Smooth muscle cell of the brain vasculature (primary cell): ENCODE measurements around the gene NDUFAF5.

Source experiments
- DNase-seq: peaks from one replicate; pipeline ENCODE4 v3.0.0-alpha.2; 2012; ENCODE audit warnings: low read depth, low spot score

The NDUFAF5 gene

DNA sequence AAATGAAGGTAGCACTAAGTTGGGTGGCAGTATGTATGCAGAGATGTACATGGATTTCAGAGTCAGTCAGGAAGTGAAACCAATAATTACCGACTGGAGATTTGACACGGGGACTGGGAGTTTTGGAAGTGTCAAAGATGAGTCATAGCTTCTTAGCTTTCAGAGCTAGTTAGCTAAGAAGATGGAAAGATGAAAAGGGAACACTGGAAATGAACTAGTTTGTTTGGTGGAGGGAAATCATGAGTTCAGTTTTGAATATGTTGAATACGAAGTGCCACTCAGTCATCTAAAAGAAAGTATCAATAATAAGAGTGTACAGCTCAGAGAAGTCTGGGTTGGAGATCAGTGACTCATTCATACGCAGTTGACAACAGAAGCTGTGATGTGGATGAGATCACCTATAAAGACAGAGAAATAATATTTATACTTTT lies 7.6 kb upstream of the NDUFAF5 start:
- DNase-seq: no peak

DNA sequence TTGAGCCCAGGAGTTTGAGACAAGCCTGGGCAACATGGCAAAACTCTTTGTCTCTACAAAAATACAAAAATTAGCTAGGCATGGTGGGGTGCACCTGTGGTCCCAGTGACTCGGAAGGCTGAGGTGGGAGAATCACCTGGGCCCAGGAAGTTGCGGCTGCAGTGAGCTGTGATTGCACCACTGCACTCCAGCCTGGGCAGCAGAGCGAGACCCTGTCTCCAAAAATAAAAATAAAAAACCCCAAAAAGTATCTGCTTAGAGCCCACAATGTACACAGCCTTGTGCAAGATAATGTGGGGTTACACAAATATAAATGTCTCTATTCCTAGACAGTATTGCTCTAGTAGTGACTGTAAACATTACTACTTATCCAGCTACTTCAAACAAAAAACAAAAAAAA lies 6.0 kb upstream of the NDUFAF5 start:
- no peak for DNase-seq

DNA sequence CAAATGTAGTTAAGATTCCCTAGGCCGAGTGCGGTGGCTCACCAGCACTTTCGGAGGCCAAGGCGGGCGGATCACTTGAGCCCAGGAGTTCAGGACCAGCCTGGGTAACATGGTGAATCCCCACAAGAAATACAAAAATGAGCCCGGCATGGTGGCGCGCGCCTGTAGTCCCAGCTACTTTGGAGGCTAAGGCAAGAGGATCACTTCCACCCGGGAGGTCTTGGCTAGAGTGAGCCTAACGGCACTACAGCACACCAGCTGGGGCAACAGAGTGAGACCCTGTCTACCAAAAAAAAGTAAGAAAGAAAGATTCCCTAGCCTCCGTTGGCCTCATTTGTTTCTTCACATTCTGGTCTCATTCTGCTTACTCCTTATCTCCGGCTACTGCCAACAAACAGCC lies 1.3 kb upstream of the NDUFAF5 start:
- DNase-seq: no peak

- no peak for DNase-seq
Measured at GRCh38 chr20:13784271-13784892, 446 bp upstream of the NDUFAF5 start.

DNA sequence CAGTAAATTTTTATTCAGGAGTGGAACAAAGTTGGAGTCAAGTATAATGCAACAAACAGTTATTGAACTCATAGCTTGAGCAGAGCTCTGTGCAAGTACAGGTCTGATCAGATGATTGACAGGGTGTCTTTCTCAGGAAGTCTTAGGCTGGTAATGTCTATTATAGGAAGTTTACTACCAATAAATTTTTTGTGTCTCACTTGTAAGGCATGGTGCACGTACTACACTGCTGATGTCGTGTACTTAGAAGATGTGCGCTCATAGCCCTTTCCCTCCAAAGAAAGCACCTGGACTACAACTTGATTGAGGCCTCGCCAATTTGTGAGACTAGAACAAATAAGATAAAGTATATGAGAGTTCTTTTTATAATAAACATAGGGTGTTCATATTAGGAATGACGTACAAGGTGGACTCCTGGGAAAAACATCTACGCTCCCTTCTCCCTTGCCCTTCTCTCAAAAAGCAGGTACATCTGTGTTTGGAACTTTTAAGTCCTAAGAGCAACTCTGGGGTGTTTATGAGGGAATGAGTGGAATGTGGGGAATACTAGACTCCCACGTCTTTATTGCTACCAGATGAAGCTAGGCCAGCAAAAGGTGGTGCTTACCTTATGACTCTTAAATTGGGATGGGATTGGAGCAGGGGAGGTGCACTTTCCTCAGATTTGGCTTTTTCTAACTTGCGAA lies 1.5 kb downstream of the NDUFAF5 start:
- no peak for DNase-seq

GRCh38 chr20:13788167-13788834 lies 3.5 kb downstream of the NDUFAF5 start:
- DNase-seq: peak; percentile 28

DNA sequence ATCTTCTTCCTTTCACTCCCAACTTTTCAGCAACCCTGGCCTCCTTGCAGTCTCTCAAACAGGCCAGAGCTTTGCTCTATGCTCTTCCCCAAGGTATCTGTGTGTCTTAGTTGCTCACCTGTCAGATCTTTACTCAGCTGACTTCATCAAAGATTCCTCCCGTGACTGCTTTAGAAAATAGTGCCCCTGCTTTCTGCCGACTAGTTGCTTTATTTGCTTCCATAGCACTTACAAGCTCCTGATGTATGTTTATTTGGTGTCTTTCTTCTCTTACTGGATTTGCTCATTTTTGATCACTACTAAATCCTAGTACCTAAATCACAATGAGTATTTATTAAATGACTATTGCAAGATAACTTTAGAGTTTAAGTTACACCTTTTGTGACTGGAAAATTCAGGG lies 5.9 kb downstream of the NDUFAF5 start:
- no peak for DNase-seq

DNA sequence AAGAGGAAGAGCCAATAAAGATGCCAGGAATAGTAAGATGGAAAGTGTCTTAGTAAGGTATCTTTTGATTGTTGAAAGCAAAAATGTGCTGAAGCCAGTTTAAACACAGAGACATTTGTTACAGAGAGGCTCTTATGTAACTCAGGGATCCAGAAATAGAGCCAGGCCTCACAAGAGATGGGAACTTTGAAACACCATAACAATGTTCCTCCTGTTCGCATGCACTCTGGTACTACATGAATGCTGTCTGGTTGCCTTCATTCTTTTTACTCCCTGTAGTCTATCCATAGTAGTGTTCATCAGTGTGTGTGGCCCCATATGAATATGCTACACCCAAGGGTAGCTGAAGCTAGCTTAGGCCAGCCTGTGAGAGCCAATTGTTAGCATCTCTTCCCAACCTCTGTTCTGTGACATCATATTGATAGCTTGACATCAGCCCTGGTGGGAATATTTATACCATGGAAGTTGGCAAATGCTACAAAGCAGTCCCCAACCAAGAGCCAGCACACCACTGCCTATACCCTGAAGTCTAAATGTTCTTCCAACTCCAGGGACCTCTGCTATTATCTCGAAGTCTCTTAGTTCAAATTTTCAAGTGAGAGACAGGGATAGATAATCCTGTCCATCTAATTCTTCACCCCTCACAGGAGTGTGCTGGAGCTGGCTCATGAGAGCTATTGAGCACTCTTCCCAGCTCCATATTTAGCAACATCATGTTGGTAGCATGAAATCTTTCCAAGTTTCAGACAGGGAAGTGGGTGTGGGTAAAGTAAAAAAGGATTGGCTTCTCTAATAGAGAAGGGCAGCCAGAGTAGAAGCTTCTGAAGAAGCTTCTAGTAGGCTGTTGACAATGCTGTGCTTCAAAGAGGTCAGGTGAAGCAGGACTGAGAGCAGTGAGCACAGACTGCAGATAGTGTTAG lies 7.0 kb downstream of the NDUFAF5 start:
- DNase-seq: no peak

DNA sequence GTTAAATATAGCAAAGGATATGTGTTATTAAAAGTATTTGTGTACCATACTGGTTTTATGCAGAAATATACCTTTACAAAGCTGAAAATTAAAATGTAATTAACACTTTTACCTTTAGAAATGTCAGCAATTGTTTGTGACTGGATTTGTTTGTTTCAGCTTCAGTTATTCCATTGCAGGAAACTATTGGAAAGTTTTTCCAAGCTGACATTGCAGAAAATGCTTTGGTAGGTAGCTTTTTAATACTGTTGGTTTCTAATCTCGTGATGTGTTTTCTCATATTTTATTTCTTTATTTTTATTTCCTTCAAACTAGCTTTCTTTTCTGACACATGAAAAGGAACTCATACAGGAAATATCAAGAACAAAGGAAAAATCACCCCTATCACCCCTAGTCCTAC lies 8.2 kb downstream of the NDUFAF5 start:
- DNase-seq: no peak

DNA sequence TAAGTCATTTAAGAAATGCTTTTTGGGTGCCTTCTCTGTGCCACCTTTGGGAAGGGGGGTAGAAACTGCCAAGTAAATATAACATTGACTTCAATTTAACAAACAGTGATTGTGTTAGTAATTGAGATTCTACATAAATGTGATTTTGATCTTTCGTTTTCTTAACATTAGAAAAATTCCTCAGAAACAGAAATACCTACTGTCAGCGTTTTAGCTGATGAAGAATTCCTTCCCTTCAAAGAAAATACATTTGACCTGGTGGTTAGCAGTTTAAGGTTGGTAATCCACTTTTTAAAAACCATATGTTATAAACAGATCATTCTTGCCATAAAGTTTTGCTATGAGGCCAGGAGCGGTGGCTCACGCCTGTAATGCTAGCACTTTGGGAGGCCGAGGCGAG lies 9.8 kb downstream of the NDUFAF5 start:
- DNase-seq: no peak

DNA sequence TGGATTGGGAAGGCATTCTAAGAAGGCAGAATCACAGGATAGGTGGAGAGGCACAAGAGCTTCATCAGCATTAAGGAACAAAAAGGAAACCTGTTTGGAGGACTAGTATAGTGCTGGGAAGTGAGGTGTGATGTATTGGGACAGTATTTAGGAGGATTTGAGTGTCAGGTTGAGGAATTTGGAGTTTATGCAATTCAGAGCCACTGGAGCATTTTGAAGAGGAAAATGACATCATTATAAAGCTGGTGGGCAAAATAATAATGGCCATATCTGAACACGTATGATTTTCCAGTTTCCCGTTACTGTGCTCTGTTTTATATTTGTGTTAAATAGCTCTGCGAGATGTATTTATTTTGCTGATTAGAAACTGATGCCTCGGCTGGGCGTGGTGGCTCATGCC lies 14.2 kb downstream of the NDUFAF5 start:
- DNase-seq: no peak

GRCh38 chr20:13799974-13800373 lies 15.1 kb downstream of the NDUFAF5 start:
- no peak for DNase-seq

DNA sequence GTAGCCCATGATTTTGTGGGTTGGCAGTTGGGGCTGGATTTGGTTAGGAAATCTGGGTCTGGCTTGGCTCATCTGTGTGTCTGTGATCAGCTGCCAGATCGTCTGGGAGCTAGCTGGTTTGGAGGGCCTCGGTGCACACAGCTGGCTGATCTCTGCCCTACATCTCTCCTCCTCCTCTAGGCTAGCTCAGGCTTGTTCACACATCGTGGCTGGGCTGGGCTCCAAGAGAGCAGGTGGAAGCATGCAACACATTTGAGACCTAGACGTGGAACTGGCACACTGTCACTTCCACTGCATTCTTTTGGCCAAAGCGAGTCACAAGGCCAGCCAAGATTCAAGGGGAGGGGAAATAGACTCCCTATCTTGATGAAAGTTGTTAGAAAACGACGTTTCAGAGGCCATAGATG lies 15.9 kb downstream of the NDUFAF5 start:
- no peak for DNase-seq

DNA sequence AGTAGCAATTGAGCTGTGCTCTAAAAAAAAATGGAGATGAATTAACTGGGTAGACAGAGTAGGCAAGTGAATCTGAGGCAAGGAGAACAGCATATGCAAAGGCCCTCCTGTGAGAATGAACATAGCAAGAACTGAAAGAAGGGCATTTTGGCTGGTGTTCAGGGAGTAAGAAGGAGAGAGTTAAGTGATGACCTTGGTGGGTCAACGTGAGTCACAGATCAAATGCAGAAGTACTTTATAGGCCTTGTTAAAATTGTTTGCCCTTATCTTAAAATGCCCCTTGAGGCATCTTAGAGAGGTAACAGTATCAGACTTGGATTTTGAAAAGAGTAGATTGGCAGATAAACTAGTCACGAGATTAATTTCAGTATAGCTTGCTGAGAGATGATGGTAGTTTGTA lies 24.5 kb downstream of the NDUFAF5 start:
- no peak for DNase-seq

GRCh38 chr20:13809855-13810254 lies 25.0 kb downstream of the NDUFAF5 start:
- DNase-seq: no peak

DNA sequence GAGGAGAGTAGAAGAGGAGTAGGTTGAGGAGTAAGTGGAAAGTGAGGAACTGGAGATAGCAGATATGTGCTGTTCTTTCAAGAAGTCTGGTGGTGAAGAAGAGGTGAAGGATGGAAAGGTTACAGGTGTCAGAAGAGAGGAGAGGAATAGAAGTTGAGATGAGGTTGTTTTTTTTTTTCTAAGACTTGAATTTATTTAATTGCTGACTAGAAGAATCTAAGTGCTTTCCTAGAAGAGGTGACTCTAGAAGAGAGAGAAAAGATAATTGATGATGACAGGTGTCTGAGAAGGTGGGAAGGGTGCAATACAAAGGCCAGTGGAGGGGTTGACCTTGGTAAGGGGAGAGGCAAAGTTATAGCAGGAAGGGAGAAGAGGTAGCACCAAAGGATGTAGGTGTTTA lies 25.6 kb downstream of the NDUFAF5 start:
- no peak for DNase-seq

- DNase-seq: no peak
Measured at GRCh38 chr20:13813910-13814309, 29.1 kb downstream of the NDUFAF5 start.

DNA sequence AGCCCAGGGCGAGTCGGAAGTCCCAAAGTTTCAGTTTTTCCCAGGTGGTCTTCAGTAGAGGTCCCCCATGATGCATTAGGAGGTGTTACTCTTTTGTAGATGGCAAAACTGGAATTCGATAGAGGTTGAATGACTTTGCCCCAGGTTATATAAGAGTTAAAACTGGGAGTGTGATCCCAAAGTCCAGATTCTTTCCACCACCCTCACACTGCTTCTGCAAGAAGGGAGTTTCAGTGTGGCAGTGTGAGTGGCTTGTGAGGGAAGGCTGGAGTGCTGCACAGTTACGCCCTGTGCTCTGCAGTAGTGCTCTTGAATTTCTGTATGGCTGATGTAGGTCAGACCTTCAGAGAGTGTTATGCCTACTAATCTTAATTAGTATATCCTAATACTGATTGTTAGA lies 29.8 kb downstream of the NDUFAF5 start:
- no peak for DNase-seq

DNA sequence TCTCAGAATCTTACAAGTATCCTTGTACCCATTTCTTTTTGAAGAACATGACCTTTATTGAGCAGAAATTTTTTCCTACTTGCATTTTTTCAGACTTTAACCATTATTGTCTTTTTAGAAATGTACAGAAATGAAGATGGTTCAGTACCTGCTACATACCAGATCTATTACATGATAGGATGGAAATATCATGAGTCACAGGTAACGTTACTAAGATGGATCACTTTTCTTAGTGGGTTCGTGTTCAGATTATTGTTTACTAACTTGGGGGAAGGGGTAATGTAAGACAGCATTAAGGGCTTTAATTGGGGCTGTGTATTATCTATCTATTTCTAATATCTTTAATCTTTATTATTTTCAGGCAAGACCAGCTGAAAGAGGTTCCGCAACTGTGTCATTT lies 31.9 kb downstream of the NDUFAF5 start:
- no peak for DNase-seq

DNA sequence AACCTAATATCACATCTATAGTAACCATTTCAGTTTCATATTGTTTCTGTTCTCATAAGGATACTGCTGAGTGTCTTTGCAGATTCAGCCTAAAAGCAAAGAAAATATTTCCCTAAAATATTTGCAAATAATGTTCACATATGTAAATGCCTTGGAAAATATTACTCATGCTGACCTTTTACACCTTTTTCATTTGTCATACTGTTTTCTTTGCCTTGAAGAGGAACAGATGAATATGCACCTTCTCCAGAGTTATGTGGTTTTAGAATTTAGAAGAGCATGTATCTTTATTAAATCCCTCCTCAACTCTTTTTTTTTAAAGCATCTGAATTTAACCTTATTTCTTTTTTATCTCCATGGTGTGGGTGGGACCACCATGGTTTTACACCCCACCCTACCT lies 32.5 kb downstream of the NDUFAF5 start:
- DNase-seq: no peak

DNA sequence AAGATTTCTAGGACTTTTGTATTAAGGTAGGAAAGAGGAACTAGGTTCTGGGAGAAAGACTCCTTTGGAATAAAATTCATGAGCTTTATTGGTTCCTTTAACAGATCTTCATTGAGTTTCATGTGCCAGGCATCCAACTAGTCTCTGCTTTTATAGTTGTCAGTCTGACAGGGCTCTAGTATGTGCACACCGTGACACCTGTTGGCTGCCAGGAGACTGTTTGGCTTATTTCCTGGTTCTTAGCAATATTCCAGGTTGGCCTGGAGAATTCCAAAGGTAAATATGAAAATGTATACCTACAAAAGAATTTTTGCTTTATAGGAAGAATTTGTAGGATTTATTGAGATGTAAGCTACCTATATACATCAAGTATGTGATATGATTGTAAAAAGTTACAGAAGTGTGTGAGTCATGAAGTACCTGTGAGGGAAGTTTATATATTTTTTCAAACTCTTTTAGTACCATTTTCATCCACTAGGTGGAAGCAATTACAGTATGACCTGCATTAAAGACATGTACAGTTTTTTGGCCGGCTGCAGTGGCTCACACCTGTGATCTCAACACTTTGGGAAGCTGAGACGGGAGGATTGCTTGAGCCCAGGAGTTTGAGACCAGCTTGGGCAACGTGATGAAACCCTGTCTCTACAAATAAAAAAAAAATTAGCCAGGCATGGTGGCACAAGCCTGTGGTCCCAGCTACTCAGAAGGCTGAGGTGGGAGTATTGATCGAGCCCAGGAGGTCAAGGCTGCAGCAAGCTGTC lies 35.2 kb downstream of the NDUFAF5 start:
- DNase-seq: no peak
